NCI-H774 (cell line): ENCODE data around the gene HSPA1B.
"Not testable (repeated sequence)": the region's sequence is repeated elsewhere in the genome, so short reads cannot be mapped to it uniquely, and the experiment has no call there.

Experiments used
- DNase-seq: peaks from one replicate; lab custom pipeline; 2025; lab: John Stamatoyannopoulos, UW

HSPA1B gene

DNA sequence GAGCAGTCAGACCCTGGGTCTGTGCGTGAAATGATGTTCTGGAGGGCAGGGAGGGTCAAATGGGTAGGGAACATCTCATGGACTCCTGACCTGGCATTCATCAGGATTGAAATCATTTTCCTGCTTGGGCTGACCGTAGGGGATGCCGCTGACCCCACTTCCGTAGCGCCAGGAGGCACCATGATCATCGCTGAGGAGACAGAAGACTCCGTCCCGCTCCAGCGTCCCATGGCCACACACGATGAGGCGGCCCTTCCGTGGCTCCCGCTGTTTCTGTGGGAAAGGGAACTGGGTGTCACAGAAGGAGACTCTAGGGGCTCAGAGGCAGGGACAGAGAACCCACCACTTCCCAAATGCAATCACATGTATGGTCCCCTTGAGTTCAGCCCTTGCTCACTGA, 32.8 kb downstream of the HSPA1B start:
- DNase-seq, result no peak

DNA sequence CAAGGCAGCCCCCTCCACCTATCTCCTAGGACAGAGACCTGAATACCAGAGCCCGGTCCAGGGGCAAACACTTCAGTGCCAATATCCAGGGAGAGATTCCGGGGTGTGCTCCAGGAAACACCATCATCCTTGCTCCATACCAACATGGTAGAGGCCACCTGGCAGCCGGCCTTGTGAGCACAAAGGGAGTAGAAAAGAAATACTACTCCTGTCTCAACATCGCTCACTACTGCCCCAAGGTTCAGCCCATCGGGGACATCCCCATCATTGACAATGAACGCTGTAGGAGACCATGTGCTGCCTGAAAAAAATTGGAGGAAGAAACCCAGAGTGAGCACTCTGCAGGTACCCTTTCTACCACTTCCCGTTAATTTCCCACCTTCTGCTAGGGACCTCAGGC, 33.6 kb downstream of the HSPA1B start:
- DNase-seq, result no peak

DNA sequence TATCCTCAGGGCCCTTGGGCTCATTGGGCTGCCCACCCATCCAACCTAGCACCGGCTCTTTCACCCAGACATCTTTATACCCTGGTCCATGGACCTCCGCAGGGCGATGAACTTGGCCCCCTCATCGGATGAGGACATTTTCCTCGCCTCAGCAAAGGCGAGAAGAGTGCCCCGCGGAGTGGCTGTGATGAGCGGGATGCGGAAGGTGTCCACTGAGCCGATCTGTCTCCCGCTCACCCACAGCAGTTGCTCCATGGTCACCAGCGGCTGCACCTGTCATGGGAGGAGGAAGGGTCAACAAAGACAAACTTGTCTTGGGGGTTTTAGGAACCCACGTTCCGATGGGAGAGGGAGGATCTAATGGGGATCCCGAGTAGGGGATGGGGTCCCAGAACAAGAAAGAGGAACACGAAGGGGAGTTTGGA, 34.4 kb downstream of the HSPA1B start:
- DNase-seq, result no peak

DNA sequence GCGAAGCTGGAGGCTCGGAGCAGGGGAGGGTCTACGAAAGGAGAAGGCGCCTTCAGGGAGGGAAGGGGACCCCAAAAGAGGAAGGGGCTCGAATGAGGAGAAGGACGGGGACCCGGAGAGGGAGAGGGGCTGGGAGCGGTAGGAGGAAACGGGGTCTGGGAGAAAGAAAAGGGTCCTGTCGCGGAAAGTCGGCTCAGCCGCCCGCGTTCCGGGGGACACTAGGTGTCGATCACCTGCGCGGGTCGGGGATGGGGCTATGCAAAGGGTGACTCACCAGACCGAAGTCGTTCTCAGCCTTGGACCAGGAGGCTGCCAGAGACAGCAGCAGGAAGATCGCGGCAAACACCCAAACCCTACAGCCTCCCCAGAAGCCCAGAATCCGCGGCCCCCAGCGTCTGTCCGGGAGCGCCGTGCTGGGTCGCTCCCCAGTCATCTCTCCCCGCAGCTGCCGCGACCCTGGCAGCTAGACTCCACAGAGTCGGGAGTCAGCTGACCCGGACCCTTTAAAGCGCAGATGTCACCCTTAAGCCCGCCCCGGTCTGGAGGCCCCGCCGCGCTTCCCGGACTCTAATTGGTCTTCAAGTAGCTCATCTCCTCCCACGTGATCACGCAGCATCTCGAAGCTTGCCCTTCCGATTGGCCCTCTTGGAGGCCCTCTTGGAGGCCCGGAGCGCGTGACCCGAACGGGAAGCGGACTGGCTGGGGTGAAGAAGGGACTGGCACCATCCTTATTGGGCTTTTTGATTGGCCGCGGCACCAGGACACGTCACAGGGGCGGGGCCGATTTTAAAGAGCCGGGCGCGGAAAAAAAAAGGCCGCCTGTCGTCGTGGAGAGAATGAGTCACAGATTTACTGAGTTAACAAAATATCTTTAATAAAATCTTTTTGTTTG, 35.1 kb downstream of the HSPA1B start, which contains the start of gene NEU1:
Gene NEU1 (minus strand): TSS at position 478 of the 892 bp plus-strand sequence. CDS start 45 bp downstream, at position 433.
- DNase-seq, result peak; percentile 99

DNA sequence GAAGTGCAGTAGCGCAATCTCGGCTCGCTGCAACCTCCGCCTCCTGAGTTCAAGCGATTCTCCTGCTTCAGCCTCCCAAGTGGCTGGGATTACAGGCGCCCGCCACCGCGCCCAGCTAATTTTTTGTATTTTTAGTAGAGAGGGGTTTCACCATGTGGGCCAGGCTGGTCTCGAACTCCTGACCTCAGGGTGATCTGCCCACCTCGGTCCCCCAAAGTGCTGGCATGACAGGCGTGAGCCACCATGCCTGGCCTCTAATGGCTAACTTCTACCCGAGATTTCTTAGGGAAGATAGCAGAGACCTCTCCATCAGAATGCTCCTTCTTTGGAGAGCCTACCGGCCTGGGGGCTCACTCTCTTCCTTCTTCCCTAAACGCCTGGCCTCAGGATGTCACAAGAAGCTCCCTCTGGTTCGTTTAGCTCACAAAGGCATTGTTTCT, 36.6 kb downstream of the HSPA1B start:
- not testable (repeated sequence) for DNase-seq

DNA sequence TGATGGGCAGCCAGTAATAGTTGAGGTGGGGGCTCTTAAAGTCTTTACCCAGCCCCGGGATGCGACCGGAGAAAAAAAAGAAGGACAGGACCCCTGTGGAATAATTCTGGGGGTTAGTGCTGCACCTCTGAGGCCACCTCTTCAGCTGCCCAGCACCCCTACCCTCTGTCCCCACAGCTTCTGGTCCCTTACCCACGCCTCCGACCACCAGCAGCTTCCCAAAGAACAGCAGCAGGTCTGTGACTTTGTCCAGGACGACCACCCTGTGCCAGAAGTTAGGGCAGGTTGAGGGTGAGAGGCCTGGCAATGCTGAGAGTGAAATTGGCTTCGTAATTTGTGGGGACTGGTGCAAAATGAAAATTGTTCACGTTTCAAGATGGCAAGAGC, 37.3 kb downstream of the HSPA1B start:
- DNase-seq, result no peak

DNA sequence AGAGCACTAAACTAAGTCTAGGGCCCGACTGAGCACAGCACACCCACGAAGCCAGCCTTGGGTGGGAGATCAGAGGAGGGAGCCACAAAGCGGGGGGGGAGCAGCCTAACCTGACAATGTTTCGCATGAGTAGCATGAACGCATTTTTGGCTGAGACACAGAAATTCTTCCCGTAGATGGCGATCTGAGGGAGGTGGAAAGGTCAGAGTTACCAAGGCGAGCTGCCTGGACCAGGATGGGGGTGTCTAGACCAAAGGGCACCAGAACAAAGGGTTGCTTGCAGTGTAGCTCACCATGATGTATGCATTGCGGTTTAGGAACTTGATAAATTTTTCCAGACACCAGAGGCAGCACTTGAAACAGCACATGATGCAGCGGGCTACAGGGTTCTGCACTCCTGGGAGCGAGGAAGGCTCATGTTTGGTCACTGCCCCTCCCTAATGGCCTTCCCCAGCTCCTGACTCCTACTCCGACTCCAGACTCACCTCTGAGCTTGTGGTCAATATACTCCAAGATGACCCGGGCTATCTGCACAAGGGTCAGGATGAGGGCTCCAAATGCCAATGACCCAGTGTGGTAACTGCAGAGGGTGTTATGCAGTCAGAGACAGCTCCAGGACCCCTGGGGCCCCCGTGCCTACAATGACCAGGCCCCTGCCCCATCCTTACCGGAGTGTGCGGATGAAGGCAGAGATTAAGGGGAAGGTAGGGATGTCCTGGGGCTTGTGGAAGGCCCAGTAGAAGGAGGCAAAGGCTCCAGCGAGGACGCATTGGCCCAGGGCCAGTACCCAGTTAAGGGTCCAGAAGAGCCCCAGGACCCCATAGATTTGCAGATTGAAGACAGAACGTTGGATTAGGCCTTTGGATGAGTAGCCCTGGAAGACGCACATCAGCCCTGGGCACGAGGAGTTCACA, 37.9 kb downstream of the HSPA1B start:
- DNase-seq, result no peak

DNA sequence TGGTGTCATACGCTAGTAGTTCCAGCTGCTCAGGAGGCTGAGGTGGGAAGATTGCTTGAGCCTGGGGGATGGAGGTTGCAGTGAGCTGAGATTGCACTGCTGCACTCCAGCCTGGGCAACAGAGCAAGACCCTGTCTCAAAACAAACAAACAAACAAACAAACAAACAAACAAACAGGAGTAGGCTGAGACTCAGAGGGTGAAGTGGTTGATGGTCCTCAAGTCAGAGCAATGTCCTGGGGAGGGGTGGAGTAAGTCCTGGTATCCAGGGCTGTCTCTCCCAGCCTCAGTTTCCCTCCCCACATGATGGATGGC, 41.1 kb downstream of the HSPA1B start:
- DNase-seq, result not testable (repeated sequence)

DNA sequence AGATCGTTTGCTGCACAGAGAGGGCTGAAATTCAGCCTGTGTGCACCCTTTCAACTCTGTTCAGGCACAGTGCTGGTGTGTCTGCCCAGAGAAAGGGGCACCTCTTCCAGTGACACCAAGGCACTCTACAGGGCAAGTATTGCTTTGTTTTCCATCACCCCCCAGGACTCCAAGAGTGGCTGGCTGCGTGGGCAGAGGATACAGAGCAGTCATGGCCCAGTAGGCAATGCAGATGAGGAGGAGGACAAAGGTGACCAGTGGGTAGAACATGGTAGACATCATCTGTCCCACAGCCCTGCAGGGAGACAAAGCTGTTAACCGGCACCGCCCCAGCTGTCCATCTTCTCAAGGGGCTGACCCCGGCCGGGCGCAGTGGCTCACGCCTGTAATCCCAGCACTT, 41.8 kb downstream of the HSPA1B start:
- DNase-seq, result no peak

DNA sequence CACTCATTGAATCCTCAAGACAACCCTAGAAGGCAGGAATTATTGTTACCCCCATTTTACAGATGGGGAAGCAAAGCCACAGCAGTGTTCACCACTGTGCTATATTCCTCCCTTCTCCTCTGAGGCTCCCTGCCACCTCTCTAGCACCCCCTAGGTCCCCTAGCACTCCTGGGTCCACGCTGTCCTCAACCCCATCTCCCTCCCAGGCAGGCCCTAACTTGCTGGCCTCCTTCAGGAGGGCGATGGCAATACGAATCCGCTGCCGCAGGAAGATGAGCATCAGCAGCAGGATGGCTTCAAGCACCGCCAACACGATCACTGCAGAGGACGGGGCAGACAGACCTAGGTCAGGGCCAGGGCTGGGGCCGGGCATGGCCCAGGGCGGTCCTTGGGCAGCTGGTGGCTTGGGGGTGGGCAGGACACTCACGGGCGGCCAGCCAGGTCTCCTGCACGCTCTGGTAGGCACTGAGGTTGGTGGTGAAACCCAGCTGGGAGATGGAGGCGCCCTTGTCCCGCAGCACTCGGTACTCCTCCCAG, 42.9 kb downstream of the HSPA1B start:
- no peak for DNase-seq

DNA sequence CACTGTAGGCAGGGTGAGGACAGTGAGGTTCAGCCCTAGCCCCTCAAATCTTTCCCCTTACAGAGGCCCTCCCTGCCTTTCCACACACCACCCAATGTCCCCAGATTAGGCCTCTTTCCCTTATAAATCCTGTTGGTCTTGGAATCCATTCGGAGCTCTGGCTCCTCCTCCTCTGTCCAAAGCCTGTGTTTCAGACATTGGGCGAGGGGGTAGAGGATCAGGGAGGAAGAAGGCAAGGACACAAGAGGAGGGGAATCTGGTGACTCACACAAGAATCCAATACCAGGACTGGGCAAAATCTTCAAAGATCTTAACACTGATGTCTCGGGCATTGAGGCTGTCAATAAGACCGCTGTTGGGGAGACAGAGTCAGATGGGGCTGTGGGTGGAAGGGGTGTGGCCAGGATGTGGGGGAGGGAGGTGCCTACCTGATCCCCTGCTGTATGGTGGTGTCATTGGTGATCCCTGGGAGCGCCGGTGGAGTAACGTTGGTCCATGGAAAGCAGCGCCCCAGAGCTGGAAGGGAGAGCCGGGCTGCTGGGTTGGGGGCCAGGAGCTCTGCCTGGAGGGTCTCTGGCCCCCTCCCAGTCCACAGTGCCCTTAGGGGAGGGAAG, 43.6 kb downstream of the HSPA1B start:
- DNase-seq, result no peak

DNA sequence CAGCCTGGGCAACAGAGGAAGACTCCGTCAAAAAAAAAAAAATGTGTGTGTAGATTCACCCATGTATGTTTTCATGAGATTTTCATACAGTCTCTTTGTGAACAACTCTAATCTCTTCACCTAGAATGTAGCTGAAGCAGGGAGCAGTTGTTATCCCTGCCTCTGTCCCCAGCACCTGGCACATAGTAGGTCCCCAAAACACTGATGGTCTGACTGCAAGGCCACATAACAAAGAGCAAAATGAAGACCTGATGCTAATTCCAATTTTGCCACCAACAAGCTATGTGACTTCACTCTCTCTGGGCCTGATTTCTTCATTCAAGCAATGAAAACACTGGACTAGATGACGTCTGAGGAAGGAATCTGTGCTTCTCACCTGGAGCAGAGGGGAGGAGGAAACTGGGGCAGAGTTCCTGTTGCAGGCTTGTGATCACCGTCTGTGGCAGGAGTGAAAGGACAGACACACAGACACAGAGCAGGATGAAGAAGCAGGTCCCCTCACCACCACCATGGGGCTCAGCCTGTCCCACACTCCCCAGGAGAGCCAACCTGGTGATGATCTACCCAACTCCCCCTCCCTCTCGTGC, 46.6 kb downstream of the HSPA1B start:
- no peak for DNase-seq

DNA sequence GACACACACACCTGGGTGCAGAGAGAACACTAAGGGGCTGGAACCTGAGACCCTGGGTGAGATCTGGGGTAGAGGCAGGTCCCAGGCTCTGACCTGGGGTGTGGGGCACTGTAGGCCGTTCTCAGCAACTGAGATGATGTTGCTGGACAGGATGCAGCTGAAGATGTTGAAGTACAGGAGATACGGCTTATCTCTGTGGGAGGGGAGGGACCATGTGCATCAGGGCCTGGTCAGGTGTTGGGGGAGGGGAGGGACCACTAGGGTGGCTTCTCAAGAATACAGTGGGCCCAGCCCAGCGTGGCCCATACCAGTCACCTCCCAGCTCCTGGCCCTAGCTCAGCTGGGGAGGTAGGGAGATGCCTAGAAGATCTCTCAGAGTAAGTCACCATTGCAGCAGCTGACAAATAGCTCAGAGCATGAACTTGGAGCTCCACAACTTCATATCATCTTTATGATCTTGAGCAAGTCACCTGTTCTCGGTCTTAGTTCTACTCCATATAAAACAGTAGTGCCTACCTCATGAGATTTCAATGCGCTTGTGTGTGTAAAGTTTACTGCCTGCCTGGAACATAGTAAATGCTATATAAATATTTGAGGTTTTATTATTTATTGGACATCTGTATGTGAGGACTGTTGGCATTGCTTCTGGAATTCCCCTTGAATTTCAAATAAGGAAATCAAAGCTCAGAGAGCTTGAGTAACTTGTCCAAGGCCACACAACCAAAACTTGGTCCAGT, 47.5 kb downstream of the HSPA1B start:
- DNase-seq, result no peak

DNA sequence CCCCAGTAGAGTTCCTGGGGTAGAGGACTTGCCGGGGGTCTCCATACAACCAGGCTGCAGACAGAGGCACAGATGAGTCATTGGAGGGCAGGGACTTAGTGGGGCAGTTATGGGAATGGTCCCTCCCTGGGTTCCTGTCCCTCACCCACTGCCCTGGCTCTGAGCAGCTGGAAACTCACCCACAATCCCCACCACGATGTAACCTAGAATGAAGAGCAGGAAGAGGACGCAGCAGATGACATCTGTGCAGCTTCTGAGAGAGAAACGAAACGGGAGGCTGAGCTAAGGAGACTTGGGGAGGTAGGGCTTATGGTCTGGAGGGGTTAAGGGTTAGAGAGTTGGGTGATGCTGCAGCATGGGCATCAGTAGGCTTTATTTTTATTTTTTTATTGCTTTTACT, 48.3 kb downstream of the HSPA1B start:
- no peak for DNase-seq

DNA sequence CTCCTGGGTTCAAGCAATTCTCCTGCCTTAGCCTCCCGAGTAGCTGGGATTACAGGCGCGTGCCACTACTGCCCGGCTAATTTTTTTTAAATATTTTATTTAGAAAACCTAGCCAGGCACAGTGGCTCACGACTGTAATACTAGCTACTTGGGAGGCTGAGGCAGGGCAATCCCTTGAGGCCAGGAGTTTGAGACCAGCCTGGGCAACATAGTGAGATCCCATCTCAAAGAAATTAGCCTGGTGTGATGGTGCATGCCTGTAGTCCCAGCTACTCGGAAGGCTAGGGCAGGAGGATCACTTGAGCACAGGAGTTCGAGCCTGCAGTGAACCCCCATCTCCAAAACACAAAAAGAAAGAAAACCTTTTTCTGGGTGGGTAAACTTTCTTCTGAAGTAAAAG, 48.8 kb downstream of the HSPA1B start:
- DNase-seq, result no peak

DNA sequence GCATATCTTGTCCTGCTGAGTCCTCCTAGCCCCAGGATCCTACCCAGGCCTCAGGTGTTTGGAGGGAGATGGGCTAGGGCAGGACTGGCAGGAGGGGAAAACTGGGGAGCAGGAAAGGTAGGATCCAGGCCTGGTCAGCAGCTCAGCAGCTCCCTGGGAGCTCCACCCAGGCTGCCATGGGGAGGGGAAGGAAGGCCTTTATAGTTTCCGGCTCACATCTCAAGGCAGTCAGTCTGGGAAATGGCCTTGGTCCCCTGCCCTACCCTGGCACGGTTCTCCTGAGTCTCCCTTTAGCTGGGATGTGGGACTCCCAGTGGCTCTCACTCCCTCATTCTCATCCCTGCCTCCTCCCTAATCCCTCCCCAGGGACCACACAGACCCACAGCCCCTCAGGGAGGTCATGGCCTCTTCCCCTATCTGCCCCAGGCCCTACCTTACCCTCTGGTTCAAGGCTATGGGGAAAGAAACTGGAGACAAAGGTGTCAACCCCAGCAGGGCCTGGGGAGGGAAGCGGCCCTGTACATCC, 49.6 kb downstream of the HSPA1B start:
- no peak for DNase-seq

DNA sequence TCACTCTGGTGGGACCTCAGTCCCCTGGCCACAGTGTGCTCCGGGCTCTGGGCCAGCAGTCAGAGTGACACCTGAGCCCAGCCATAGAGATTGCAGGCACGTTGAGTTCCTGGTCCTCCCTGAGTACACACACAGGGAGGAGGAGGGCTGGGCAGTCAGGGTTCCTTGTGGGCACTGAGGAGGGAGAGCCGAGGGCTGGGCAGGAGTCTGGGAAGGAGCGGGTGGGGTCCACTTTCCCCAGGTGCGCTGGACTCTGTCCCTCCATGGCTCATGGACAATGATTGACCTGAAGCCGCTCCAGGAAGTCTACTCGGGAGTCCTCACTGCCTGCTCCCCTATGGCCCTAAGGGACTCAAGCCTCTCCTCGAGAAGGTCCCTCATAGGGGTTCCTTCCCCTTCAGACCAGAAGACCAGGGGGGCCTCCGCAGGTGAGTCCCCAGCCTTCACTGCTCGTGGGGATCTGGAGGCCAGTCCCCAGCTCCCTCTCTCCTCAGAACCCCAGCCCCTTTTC, 50.2 kb downstream of the HSPA1B start:
- DNase-seq, result no peak

DNA sequence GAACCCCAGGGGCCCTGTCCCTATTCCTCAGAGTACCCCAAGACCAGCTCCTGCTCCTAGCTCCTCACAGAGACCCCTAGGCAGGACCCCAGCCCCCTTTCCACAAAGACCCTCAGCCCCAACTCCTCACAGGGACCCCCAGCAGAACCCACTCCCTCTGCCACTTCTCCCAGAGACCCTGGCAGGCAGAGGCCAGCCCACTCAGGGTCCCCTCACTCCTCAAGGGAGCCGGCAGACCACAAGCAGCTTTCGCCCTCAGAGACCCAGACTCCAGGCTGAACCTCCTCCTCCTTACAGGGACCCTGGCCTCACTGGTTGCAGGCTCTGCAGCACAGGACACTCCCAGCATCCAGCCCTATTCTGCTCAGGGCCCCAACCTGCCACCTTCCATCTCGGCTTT, 50.7 kb downstream of the HSPA1B start:
- no peak for DNase-seq

DNA sequence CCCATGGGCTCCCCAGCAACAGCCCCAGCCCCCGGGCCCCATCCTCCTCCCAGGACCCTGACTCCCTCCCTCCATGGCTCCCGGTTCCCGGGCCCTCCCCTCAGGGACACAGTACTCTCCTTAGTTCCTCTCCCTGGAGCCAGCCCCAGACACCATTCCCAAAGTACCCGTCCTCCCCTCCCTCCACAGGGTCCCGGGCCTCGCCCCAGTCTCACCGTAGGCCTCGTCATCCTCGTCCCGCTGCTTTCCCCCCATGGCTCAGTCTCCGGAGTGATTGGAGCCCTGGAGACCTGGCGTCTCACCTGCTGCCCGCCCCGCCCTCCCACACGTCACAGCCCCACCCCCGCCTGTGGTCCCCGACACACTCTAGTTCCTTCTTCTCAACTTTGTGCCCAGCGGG, 51.2 kb downstream of the HSPA1B start, which contains the start of gene SLC44A4:
Gene SLC44A4 (minus strand): TSS at position 272 of the 400 bp plus-strand sequence. CDS start 17 bp downstream, at position 255.
- no peak for DNase-seq

DNA sequence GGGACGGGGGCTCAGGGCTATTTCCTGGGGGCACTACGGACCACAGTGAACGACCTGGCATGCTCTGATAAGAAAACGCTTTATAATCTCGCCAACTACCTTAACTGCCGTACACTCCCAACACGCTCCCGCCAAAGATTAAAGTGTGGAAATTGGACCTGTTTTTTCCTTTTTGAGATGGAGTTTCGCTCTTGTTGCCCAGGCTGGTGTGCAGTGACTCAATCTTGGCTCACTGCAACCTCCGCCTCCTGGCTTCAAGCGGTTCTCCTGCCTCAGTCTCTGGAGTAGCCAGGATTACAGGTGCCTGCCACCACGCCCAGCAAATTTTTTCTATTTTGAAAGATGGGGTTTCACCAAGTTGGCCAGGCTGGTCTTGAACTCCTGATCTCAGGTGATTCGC, 51.6 kb downstream of the HSPA1B start:
- DNase-seq, result no peak
